ENCODE results near the gene PBX4. TPM values are rescaled to one million over a fixed set of nuclear protein-coding genes. Genes with fewer than 3 reads are reported as not detected.

The PBX4 gene
- total RNA-seq, 1 experiment from 2014 or later, result 8.3 TPM

GRCh38 chr19:19579533-19580361 is 38.7 kb downstream of the PBX4 start:
- ATAC-seq, result no peak

GRCh38 chr19:19578252-19578651 is 40.2 kb downstream of the PBX4 start:
- CTCF ChIA-PET, result no interaction called here
- no peak overlapping the region for H3K4me3 ChIP-seq (ENCODE audit: low read depth in 2 of 2, low read length in 2 of 2)
- no peak for DNase-seq (ENCODE audit: low read depth, low spot score)
- no peaks in the 10 kb centered on the region for H3K9me3 ChIP-seq (ENCODE audit: control insufficient read depth, insufficient read depth, low read depth, low read length)
- no peak for ATAC-seq
- H3K27me3 ChIP-seq (ENCODE audit: control insufficient read depth, insufficient read depth, low read length), result no peaks in the 10 kb centered on the region
- no TSS peak for BruUV-seq (replicated peaks)
- POLR2A ChIA-PET, result interaction anchor here (0.6 kb wide), 1 partner anchor 287 kb away, joined by 4 read pairs; the partner anchor contains the start of gene ZNF253
- no peaks in the 10 kb centered on the region for H3K36me3 ChIP-seq (ENCODE audit: control insufficient read depth, insufficient read depth, low read length)
- H3K4me1 ChIP-seq (ENCODE audit: control insufficient read depth, insufficient read depth, low read length), result no peaks in the 10 kb centered on the region
- intact Hi-C loops (cut with micrococcal nuclease; ENCODE audit: unreplicated experiment), result no loop called here
- no peak for TF ChIP-seq CTCF (IDR thresholded peaks at IDR 0.05)
- TF ChIP-seq POLR2AphosphoS5 (IDR thresholded peaks at IDR 0.05; ENCODE audit: low read depth, low read length), result no peak
- no peak for TF ChIP-seq TCF7L2 (IDR thresholded peaks at IDR 0.05; ENCODE audit: low read depth, low read length)
- no peak for TF ChIP-seq SIN3A (IDR thresholded peaks at IDR 0.05; ENCODE audit: borderline replicate concordance, insufficient read depth, low read depth, low read length)
- no peak for TF ChIP-seq REST (IDR thresholded peaks at IDR 0.05; ENCODE audit: insufficient read depth in 1 of 2, low read depth in 2 of 2, low read length in 1 of 2)
- no peak overlapping the region for H3K27ac ChIP-seq (ENCODE audit: low read length)
- in situ Hi-C loops (cut with HindIII; ENCODE audit: low pct_unique_long_range_greater_than_20kb, low sequenced_read_pairs), result no loop called here

More at GRCh38 chr19:19579533-19580361, 38.7 kb downstream of the PBX4 start:
- intact Hi-C loops (cut with micrococcal nuclease; ENCODE audit: unreplicated experiment), result no loop called here
- Histone ChIP-seq H3K27ac (ENCODE audit: low read length) (no peak overlapping the region), H3K4me3 (ENCODE audit: low read depth in 2 of 2, low read length in 2 of 2) (no peak overlapping the region), H3K9me3 (ENCODE audit: control insufficient read depth, insufficient read depth, low read depth, low read length) (no peaks in the 10 kb centered on the region), H3K4me1 (ENCODE audit: control insufficient read depth, insufficient read depth, low read length) (no peaks in the 10 kb centered on the region), H3K36me3 (ENCODE audit: control insufficient read depth, insufficient read depth, low read length) (no peaks in the 10 kb centered on the region), H3K27me3 (ENCODE audit: control insufficient read depth, insufficient read depth, low read length) (no peaks in the 10 kb centered on the region)
- ChIA-PET CTCF (no interaction called here), POLR2A (no interaction called here)
- no peak for TF ChIP-seq SIN3A (IDR thresholded peaks at IDR 0.05; ENCODE audit: borderline replicate concordance, insufficient read depth, low read depth, low read length)
- TF ChIP-seq TCF7L2 (IDR thresholded peaks at IDR 0.05; ENCODE audit: low read depth, low read length), result no peak
- no peak for TF ChIP-seq CTCF (IDR thresholded peaks at IDR 0.05)
- TF ChIP-seq REST (IDR thresholded peaks at IDR 0.05; ENCODE audit: insufficient read depth in 1 of 2, low read depth in 2 of 2, low read length in 1 of 2), result no peak
- no peak for TF ChIP-seq POLR2AphosphoS5 (IDR thresholded peaks at IDR 0.05; ENCODE audit: low read depth, low read length)
- no peak for DNase-seq (ENCODE audit: low read depth, low spot score)
- in situ Hi-C loops (cut with HindIII; ENCODE audit: low pct_unique_long_range_greater_than_20kb, low sequenced_read_pairs), result no loop called here
- no TSS peak for BruUV-seq (replicated peaks)

Data from Panc1 (cell line).